Endothelial cell of umbilical vein (primary cell): ENCODE measurements around the gene FHIT. TPM values are rescaled to one million over a fixed set of nuclear protein-coding genes. Genes with fewer than 3 reads are reported as not detected.

ENCODE experiments used
- BruUV-seq: library from RNA; stranded (reverse); fragments of 400-500 nt; replicated peaks from 2 replicates; lab custom pipeline; 2021; lab: Mats Ljungman, UMichigan
- CTCF ChIA-PET: fragments of 300-600, 350-600 bp; sonication (Branson Sonifier 250); formaldehyde crosslinking; loops from one replicate; lab custom pipeline; 2021; ENCODE audit warnings: antibody characterized with exemption, inconsistent platforms; lab: Charles Lee
- POLR2A ChIA-PET: fragments of 300-600, 350-600 bp; sonication (Branson Sonifier 250); formaldehyde crosslinking; loops from one replicate; lab custom pipeline; 2021; ENCODE audit warnings: antibody characterized with exemption, inconsistent platforms; lab: Charles Lee
- DNase-seq: peaks from one replicate; pipeline ENCODE4 v3.0.0-alpha.2; 2011; ENCODE audit warnings: low read depth, low spot score
- FAIRE-seq: peaks from 2 replicates; lab custom pipeline; 2011; peaks lifted over from hg19 to GRCh38; lab: Jason Lieb, UNC
- H2AFZ ChIP-seq: 2 replicates; pipeline ENCODE4 v1.6.0; 2012; ENCODE audit warnings: low read depth, low read length, control low read depth, inconsistent platforms
- H3K27ac ChIP-seq: 2 replicates; pipeline ENCODE4 v1.5.1; 2011; ENCODE audit warnings: low read depth, mild to moderate bottlenecking, control low read depth, low read length, moderate library complexity; ENCODE audit not compliant: insufficient read depth
- H3K27me3 ChIP-seq, 2 experiments: 2 replicates each; pipeline versions ENCODE4 v1.6.0 to v1.6.1; 2011; ENCODE audit warnings: low read length in 2 of 2, mixed read lengths in 1 of 2; ENCODE audit not compliant: control insufficient read depth in 2 of 2, insufficient read depth in 2 of 2
- H3K36me3 ChIP-seq, 2 experiments: 2 replicates in 1 of 2; 3 replicates in 1 of 2; pipeline ENCODE4 v1.5.1; 2011; ENCODE audit warnings: low read length in 2 of 2, mild to moderate bottlenecking in 1 of 2, moderate library complexity in 1 of 2; ENCODE audit not compliant: control insufficient read depth in 2 of 2, insufficient read depth in 2 of 2; ENCODE audit errors: extremely low read depth in 1 of 2
- H3K4me1 ChIP-seq: 3 replicates; pipeline ENCODE4 v1.5.1; 2011; ENCODE audit warnings: mild to moderate bottlenecking, low read length; ENCODE audit not compliant: control insufficient read depth, insufficient read depth; ENCODE audit errors: extremely low read depth
- H3K4me2 ChIP-seq: 2 replicates; pipeline ENCODE4 v1.6.1; 2011; ENCODE audit warnings: low read length, control low read depth, mixed read lengths; ENCODE audit not compliant: insufficient read depth
- H3K4me3 ChIP-seq, 3 experiments: fragments of 200-600 bp in 1 of 3; sonication (generic), shearing (Covaris generic) in 1 of 3; replicated peaks in 1 of 3; 2 replicates each; pipeline ENCODE4 v1.5.1; 2011 to 2016; ENCODE audit warnings: control low read depth in 3 of 3, low read length in 3 of 3, mild to moderate bottlenecking in 2 of 3, inconsistent platforms in 1 of 3, low read depth in 1 of 3, moderate library complexity in 1 of 3; ENCODE audit not compliant: insufficient read depth in 1 of 3
- H3K79me2 ChIP-seq: 2 replicates; pipeline ENCODE4 v1.6.0; 2012; ENCODE audit warnings: low read length, inconsistent platforms; ENCODE audit not compliant: control insufficient read depth, insufficient read depth
- H3K9ac ChIP-seq: replicated peaks from 2 replicates; pipeline ENCODE3; 2011; ENCODE audit warnings: low read length, control low read depth; ENCODE audit not compliant: insufficient read depth; ENCODE audit errors: extremely low read depth
- H3K9me1 ChIP-seq: replicated peaks from 3 replicates; pipeline ENCODE4 v1.6.0; 2011; ENCODE audit warnings: mild to moderate bottlenecking, low read length; ENCODE audit not compliant: control insufficient read depth, insufficient read depth; ENCODE audit errors: extremely low read depth
- H3K9me3 ChIP-seq: replicated peaks from 2 replicates; pipeline ENCODE4 v1.5.1; 2012; ENCODE audit warnings: low read length, inconsistent platforms; ENCODE audit not compliant: control insufficient read depth, insufficient read depth
- H4K20me1 ChIP-seq: replicated peaks from 2 replicates; pipeline ENCODE3; 2011; ENCODE audit warnings: mild to moderate bottlenecking, low read length; ENCODE audit not compliant: control insufficient read depth, insufficient read depth; ENCODE audit errors: extremely low read depth
- CTCF ChIP-seq, 2 donors: IDR thresholded peaks; 1 replicate in 1 of 2; 2 replicates in 1 of 2; pipeline ENCODE4 v1.5.1; 2011; ENCODE audit warnings: low read length in 2 of 2, mild to moderate bottlenecking in 2 of 2, moderate library complexity in 2 of 2, control low read depth in 1 of 2, inconsistent platforms in 1 of 2, low read depth in 1 of 2; ENCODE audit not compliant: insufficient read depth in 1 of 2; ENCODE audit errors: extremely low read depth in 1 of 2
- EZH2 ChIP-seq: IDR thresholded peaks from 2 replicates; pipeline ENCODE4 v1.6.1; 2012; ENCODE audit warnings: borderline replicate concordance, low read depth, mild to moderate bottlenecking, moderate library complexity, low read length, inconsistent platforms; ENCODE audit not compliant: severe bottlenecking
- FOS ChIP-seq: IDR thresholded peaks from 2 replicates; pipeline ENCODE4 v1.6.1; 2011; ENCODE audit warnings: mild to moderate bottlenecking, low read length, moderate library complexity, borderline replicate concordance; ENCODE audit not compliant: insufficient read depth
- JUN ChIP-seq: IDR thresholded peaks from 2 replicates; pipeline ENCODE4 v1.6.1; 2011; ENCODE audit warnings: borderline replicate concordance, low read depth; ENCODE audit not compliant: insufficient read length, insufficient read depth
- MAX ChIP-seq: IDR thresholded peaks from 2 replicates; pipeline ENCODE4 v1.6.1; 2011; ENCODE audit not compliant: insufficient read depth, insufficient read length
- MYC ChIP-seq: IDR thresholded peaks from one replicate; pipeline ENCODE4 v1.6.1; 2011; ENCODE audit warnings: mild to moderate bottlenecking, low read depth, low read length
- POLR2A ChIP-seq: IDR thresholded peaks from 2 replicates; pipeline ENCODE4 v1.6.1; 2012; ENCODE audit warnings: low read depth, mild to moderate bottlenecking, control low read depth, low read length
- POLR2AphosphoS5 ChIP-seq: IDR thresholded peaks from 2 replicates; pipeline ENCODE4 v1.6.1; 2012; ENCODE audit warnings: low read depth, mild to moderate bottlenecking, control low read depth, low read length, moderate library complexity; ENCODE audit not compliant: insufficient read depth
- dilution Hi-C: fragments of 300-500 bp; cut with MboI; formaldehyde crosslinking; loops from one replicate; pipeline ENCODE4 v1.15.0; 2019; ENCODE audit warnings: low sequenced_read_pairs; ENCODE audit not compliant: extremely low pct_ligation_motif_present
- intact Hi-C: fragments of 100-400 bp; cut with micrococcal nuclease; formaldehyde crosslinking; loops from one replicate; pipeline ENCODE4 v1.10.0; 2022
- polyA plus RNA-seq, 4 experiments: library from polyadenylated mRNA; depleted of rRNA in 3 of 4; stranded (reverse) in 3 of 4; unstranded in 1 of 4; fragments of >200 nt; gene quantifications; 2 replicates each; pipeline versions ENCODE4 v1.2.1 to v1.2.3, GENCODE V29; 2011 to 2012; ENCODE audit warnings: missing spikeins in 1 of 4
- total RNA-seq: library from RNA; stranded (reverse); gene quantifications from 2 replicates; pipeline ENCODE4 v1.2.3, GENCODE V29; 2021

The FHIT gene
- total and polyA plus RNA-seq, 2 donors (not counting 3 experiments of a cell fraction or from before 2014, with no cell fraction given): 0.47 to 2.2 TPM

- dilution Hi-C loops (no loop called here), intact Hi-C loops (no loop called here)
- H3K27me3 ChIP-seq: no peaks in the 10 kb centered on the region
- H3K4me3 ChIP-seq: no peak overlapping the region
- no peaks in the 10 kb centered on the region for H4K20me1 ChIP-seq
- no peak overlapping the region for H2AFZ ChIP-seq
- no peak overlapping the region for H3K9ac ChIP-seq
- ChIA-PET CTCF (no interaction called here), POLR2A (no interaction called here)
- TF ChIP-seq EZH2 (no peak), FOS (no peak), POLR2A (no peak), JUN (no peak), POLR2AphosphoS5 (no peak), MYC (no peak), CTCF (IDR thresholded peaks at IDR 0.05; ENCODE audit: extremely low read depth in 1 of 2, insufficient read depth in 1 of 2, low read depth in 1 of 2, low read length in 2 of 2) (no peak), MAX (no peak)
- no peak for FAIRE-seq
- no peak overlapping the region for H3K27ac ChIP-seq
- no peak for DNase-seq
- no peaks in the 10 kb centered on the region for H3K4me1 ChIP-seq
- no peak overlapping the region for H3K4me2 ChIP-seq
- BruUV-seq: no TSS peak
- H3K9me3 ChIP-seq: no peaks in the 10 kb centered on the region
- no peaks in the 10 kb centered on the region for H3K79me2 ChIP-seq
- no peaks in the 10 kb centered on the region for H3K9me1 ChIP-seq
- no peaks in the 10 kb centered on the region for H3K36me3 ChIP-seq
Measured at GRCh38 chr3:60343831-60344230, 907.4 kb downstream of the FHIT start.
